ENCODE data around the gene NINL. TPM values are rescaled to one million over a fixed set of nuclear protein-coding genes. Genes with fewer than 3 reads are reported as not detected.

The NINL gene
- total RNA-seq, 1 donor from 2014 or later: 15.7 TPM

DNA sequence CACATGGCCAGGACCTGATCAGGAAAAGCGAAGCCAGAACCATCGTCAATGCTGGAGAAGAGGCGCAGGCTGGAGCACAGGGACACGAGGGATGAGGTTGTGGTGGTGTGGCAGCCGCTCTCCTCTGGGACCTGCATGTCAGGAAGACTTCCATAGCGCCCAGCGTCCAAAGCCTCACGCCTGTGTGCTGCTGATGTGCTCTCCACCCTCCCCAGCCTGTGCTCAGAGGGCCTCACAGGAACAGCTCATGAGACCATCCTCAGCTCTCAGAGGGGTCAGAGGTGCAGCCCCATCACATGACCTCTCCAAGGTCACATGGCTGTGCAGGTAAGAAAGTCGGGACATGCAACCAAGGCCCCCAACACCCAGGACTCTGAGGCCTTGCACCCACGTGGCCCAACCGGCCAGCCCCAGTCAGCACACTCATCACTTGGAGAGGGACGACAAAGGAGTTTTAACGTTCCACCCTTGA lies 84.4 kb downstream of the NINL start:
- no peak for DNase-seq

DNA sequence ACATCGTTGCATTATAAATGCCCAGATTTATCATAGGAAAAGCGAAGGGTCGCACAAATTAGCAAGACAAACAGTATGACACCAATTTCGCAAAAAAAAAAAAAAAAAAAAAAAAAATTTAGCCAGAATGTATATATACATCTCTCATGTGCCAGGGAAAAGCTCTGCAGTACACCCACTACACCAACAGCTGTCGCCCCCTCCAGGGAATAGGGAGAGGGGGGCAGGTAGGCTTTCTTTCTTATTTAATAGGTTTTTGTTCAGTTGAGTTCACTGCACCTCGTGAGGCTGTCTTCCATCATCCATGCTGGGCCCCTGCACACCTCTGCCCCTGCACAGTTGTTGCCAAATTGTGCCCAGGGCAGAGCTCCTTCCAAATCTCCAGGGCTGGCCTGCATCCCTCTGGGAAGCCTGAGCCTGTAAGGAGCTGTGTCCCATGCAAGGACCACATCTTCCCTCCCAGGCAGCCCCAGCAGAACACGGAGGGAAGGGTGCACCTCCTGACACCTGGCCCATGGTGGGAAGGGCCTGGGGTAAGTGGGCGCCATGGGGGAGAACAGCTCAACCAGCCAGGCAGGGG lies 85.4 kb downstream of the NINL start:
- no peak for DNase-seq

DNA sequence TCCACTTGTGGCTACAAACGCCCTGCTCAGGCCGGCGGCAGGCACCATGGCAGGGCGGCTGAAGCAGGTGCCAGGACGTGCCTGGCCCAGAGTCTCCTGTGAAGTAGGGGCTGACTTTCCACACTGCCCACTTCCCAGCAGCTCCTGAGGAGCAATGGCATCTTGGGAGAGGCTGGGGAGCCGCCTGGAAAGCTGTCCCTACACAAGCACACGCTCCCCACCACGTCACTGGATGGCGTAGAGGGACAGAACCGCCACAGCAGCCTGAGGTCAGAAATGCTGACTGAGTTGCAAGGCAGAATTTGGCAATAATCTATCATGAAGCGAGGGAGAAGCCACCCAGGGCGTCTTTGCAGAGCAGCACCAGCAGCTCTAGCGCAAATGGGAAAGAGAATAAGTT lies 86.3 kb downstream of the NINL start:
- DNase-seq: no peak

DNA sequence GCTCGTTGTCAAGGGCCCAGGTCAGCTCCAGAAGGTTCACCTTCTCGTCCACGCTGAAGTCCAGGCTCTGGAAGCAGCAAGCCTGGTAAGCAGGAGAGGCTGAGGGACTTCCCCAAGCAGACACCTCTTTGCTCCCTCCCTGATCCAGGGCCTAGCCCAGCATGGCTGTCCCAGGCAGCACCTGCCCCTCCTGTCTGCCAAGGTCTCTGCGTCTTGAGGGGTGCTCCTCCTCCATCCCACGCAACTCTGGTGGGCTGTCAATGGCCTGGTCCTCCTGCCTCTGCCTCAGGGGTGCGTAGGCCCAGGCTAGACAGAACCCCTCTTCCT lies 87.1 kb downstream of the NINL start:
- no peak for DNase-seq

DNA sequence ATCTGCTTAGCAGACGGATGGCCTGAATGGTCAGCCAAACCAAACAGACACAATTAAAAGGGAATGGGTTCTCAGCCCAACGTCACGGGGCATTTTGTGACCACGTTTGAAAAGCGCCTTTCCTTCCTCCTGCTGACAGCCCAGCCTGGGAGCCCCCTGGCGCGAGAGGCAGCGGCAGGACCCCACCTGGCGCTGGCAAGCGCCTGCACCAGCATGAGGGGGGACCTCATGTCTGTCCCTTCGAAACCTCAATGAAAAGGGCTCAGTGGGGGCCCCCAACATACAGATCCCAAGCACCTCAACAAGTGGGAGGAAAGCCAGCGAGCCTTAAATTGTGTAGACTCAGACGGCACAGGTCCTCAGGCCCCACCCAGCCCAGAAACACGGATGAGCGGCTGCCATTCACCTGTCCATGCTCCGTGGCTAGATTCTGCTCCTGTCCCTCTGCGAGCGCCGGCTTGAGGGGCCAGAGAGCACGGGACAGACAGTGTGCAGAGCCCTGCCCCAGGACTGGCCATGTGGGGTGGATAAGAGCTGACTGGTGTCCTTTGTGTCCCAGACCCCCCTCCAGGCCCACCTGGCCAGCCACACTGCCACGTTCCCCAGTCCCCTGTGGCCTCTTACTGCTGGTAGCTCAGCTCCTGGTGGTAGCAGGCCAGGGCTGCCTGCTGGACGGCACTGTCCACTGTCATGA lies 87.6 kb downstream of the NINL start:
- no peak for DNase-seq

DNA sequence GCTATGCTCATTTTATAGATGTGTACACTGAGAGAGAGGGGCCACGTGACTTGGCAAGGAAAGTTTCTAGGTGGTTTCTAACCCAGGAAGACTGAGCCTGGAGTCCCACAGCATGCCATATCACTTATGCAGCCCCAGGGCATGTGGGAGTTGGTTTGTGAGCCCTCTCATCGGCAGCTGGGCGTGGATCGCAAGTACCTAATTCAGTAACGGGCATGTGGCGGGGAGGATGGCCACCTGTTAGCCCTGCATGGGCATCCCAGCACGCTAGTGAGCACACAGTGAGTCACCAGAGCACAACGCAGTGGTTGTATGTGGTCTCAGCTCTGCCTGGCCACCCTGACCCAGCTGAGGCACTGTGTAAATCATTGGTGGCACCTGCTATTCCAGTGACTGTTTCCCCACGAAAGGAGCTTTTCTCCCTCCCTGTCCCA lies 88.3 kb downstream of the NINL start:
- DNase-seq: no peak

DNA sequence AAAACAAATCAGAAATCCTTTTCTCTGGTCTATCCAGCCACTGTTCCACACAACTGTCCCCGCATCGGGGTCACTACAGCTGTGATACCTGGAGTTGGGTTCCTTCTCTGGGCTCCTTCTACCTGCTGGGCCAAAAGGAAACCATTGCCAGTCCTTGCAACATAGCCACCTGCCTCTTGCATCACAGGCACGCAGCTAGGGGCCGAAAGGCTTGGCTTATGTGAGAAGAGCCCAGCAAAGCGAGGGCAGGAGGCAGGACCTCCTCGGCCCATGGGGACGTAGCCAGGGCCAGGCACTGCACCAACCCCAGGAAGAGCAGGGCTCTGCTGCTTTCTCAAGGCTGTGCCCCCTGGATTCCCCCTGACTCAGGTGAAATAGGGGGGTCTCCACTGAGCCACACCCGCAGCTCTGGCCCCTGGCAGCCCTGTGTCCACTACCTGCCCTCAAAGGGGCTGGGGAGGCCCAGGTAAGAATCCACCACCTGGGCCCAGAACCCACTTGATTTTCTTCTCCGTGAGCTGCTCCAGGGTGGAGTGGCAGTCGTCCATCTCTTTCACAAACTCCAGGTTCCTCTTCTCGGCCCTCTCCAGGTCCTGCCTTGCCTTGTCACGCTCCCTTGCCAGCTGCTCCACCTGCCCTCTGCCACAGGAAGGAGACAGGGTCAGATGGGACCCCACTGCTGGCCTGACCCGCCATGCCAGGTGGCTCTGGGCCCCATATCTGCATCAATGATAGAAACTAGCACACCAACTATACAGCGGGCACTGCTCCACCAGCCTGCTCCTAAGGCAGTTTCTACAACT lies 89.0 kb downstream of the NINL start:
- no peak for DNase-seq

DNA sequence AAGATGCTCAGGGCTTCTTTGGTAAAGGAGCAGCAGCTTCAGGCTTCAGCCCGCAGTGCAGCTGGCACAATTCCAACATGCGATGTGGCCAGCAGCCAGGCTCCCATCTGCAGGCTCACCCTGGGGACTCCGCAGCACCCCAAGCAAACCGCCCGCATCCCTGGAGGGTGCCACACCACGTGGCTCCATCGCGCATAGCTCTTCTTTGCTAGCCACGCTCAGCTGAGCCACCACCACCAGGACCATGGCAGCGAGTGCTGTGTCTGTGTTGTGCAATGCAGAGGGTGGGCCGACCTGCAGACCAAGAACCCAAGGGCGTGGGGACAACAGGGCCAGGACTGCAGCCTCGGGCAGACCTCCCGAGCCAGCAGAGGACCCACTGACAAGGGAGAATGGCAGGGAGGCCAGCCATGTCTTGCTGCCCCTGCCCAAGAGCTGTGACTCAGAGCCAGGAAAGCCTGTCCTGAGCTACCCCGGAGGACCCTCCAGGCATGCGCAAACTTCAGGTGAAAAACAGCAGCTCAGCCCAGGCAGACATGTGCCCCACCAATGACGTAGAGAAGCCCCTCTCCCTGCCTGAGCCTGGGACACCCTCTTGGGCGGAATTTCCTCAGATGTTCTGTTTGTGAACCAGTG lies 90.0 kb downstream of the NINL start:
- DNase-seq: no peak

DNA sequence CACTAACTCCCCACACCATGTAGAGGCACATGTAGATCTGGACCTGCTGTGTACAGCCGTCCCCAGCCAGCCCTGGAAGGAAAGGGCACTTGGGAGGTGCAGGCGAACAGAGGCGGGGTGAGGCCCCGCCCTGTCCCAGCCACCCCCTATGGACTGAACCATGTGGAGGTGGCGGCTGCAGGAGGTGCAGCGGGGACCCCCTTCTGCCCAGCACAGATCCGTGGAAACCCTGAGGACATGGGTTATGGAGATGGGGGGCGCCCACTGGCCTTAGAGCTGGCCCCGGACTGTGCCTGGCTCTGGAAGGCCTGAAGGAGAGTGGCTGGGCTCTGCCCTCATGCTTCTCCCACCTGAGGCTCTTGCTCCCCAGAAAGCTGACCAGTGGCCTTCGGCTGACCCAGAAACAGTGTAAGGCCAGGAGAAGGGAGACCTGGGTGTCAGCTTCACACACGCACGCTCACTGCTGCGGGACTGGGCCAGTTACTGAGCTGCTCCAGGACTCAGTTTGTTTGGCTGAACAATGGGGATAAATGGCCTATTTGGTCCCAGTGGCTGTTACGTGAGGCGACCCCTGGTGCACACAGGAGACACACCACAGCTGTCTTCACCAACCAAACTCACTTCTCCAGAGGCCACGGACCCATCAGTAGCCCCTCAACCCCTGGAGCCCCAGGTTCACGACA lies 90.7 kb downstream of the NINL start:
- DNase-seq: no peak

DNA sequence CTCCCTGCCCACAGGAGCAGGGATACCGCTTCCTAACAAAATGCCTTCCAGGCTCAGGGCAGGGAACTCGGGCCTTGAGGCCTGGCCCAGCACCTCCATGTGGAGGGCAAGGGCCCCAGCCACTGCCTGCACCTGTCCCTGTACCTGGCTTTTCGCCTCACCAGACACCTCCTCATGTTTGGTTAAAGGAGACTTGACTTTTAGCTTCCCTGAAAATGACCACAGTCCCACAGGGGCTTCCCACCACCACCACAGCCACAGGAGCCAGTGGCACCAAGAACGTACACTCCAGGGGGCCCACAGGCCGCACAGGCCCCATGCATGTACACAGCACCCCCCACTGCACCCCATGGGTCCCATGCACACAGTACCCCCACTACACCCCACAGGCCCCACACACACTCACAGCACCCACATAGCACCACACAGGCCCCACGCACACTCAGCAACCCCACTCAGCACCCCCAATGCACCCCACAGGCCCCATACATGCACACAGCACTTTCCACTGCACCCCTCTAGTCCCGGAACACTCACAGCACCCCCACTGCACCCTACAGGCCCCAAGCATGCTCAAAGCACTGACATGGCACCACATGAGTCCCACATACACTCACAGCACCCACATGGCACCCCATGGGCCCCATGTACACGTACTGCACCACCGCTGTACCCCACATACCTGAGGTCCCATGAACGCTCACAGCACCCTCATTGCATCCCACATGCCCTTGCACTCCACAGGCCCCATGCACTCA lies 91.4 kb downstream of the NINL start:
- no peak for DNase-seq

DNA sequence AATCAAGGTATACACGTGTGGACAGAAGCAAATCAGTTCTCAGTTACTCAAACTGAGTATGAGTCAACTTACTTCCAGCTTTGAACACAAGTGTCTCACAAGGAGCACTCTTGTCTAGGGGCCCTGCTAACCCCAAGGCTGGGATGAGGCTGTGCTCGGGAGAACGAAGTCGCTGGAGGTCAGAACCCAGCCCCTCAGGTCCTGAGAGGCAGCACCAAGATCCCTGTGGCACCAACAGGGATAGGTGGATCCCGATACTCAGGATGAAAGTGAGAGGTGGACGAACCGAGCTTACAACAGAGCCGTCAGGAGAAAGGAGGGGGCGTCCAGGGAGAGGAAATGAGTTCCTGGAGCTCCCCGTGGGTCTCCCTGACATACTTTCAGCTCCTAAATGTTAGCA lies 92.2 kb downstream of the NINL start:
- DNase-seq: no peak

DNA sequence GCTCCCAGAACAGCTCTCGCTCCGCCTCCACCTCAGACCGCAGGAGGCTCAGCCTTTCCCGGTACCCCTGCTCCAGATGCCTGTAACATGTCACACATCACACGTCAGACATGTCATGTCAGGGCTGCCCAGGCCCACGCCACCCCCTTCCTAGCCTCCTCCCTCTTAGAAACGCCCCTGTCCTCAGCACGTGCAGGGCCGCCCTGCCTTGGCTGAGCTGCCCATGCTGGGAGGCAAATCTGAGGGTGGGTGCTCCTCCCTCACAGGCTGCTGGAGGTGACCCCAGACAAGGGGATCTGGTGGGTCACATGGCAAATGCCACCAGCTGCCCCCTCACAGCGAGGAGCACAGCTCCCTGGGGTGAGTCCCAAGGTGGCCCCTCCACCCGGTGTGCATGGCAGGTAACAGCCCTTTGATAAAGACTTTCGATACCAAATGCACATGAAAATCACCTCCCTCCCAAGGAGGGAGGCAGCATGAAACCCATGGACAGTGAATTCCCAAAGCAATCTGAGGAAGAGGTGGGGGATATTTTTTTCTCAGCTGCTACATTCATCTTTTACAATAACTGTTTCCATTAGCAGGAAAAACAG lies 93.8 kb downstream of the NINL start:
- no peak for DNase-seq

DNA sequence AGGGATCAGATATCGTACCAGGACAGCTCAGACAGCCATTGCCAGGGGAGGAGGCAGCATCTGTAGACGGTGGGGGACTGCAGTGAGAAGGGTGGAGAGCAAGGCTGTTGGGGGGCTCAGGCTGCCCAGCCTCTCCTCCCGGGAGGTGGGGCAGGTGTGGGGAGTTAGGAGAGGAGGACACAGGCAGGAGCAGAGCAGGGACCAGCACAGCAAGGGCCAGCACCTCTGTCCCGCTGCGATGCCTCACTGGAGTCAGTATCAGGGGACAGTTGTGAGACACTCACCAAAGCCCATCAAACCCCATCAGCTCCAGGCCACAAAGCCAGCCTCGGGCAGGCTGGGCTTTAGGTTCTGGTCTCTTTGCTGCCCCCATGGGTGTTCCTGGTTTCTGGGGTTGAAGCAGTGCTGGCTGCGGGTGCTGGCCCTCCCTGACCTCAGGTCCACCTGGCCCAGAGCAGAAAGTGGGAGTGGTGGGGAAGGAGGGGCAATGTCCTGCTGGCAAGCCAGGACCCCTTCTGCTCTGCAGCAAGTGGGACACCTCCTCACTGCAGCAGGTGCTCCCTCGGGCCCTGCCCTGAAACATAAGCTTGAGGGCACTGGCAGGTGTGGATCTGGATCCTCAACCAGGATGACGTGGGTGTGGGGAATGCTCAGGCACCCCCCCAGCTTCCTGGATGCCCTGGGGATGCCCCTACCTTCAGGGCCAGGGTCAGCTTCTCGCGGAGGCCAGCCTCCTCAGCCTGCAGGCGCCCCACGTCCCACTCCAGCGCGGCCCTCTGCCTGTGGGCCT lies 94.5 kb downstream of the NINL start:
- DNase-seq: no peak

DNA sequence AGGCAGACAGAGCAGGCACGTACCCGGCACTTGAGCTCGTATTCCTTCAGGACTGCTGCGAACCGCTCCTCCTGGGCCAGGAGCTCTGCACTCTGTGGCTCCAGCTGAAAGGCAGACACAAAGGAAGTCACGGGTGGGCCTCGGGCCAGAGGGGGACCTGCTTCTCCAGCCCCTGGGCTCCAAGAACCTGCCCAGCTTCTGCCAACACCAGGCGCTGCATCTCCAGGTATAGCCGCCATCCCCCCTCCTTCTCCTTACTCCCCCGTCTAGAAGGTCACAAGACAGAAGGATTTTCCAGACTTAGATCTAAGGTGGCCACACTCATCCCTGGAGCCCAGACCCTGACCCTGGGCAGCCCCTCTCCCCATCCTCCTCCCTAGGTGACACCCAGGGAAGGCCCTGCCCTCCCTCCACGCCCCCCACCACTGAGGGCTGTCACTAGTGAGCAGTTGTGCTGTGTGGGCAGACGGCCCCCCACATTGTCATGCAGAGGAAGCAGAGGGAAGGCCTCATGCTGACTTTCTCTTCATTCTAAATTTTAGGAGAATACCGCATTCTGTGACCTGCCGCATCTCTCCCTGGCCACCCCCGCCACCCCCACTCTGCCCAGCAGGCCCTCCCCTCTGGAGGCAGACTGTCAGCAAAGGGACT lies 96.0 kb downstream of the NINL start:
- no peak for DNase-seq

DNA sequence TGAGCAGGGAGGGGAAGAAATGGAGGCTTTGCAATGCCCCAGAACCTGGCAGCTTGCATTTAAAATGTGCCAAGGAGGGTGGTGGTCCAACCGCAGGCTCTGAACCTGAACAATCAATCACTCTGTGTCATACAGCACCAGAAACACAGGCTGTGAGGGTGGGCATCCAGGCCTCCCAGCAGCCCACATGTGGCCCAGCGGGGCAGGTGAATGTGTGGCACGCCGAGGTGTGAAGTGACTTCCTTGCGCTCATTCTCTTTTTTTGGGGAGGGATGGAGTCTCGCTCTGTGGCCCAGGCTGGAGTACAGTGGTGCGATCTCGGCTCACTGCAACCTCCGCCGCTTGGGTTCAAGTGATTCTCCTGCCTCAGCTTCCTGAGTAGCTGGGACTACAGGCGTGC lies 97.4 kb downstream of the NINL start:
- no peak for DNase-seq

DNA sequence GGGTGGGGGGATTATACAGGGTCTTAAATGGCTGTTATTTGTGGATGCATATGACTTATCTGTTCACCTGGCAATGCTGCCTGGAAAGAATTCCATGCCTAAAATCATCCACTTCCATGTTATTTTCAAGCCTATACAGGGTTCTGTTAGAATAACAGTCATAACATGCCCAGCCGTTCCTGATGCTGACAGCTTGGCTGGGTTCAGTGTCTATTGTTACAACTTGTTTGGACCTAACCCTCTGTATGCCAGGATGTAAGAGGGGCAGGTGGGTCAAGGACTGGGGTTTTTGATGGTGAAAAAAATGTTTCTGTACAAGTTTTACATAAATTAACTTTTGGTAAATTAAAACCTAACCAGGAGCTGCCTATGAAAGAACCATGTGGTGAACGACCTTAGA lies 98.0 kb downstream of the NINL start:
- no peak for DNase-seq

DNA sequence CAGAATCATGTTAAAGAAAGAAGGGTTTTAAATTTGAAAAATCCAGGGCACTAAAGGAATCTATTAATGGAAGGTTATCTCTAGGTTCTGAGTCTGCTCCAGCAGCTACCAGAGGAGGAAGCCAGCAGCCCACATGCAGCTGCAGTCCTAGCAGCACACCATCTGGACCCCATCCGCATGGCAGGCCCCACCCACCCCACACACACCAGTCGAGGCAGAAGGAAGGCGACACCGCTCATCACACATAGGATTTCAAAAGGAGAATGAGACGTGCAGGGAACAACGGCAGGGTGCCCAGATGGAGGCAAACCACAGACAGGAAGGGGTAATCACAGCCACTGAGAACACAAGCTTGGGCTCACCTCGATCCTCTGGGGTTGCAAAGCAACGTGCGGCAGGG lies 99.0 kb downstream of the NINL start:
- peak; percentile 7 for DNase-seq

DNA sequence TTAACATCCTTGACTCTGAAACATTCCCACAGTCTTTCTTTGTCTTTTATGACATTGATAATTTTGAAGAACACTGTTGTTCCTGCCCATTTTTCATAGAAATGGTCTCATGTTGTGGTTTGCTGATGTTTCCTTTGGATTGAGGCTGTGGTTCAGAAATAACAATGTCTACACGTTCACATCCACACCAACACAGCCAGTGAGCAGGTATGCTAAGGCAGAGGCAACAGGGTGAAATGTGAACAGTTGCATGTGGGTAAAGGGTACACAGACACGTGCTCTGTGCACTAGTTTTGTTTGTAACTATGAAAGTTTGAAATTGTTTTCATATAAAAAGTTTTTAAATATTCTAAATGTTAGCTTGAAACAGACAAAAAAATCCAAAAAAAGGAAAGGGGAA lies 99.5 kb downstream of the NINL start:
- DNase-seq: no peak

DNA sequence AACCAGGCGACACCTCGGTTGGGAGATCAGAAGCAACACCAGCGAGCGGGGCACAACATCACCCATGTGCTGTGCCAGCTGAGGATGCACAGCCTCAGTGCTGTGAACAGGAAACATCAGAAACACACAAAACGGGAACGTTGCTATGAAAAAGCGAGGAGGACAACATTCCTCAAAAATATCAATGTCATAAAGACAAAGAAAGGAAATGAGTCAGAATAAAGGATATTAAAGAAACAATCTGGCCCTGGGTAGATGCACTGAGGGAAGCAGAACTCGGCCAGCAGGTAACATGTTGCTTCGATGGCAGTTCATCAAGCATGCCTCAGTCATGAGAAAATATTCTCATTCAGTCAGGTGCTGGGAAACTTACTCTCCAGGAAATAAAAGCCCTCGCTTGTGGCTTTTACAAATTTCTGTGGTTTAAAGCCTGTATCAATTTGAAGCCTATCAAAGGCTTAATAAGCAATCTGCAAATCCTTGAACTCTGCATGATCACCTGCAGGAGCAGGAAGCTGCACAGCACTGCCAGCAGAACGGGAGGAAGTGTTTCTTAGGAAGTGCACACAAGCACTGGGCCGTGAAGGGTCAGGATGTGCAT lies 100.3 kb downstream of the NINL start:
- no peak for DNase-seq
